ENCODE results near the gene SYN1.
A peak's percentile ranks its signal among the peaks of the same experiment; 100 is the strongest.

The SYN1 gene

DNA sequence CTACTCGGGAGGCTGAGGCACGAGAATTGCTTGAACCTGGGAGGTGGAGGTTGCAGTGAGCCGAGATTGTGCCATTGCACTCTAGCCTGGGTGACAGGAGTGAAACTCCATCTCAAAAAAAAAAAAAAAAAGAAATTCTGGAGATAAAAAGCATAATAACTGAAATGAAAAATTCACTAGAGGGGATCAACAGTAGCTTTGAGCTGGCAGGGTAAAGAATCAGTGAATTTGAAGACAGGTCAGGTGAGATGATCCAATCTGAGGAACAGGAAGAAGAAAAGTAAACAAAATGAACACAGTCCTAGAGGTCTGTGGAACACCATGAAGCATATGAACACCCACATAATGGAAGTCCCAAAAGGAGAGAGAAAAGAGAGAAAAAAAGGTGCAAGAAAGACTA lies 22.4 kb downstream of the SYN1 start:
- DNase-seq (ENCODE audit: low read depth in 2 of 2), result no peak

DNA sequence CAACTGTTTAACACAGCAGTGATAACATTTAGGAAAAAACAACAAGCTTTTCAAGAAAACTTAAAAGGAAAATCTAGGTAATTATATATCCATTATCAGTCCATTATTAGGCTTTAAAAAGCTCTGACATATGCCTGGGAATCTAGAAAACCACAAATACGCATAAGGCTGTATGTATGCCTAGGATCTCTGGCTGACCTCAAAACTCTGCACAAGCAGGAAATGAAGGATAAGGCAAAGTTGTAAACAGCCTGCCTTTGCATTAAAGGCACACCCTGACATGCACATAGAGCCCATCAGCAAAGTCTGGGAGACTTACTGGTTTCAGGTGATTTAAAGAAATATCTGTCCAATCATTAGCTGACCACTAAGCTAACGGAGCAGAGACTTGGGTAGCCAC lies 23.4 kb downstream of the SYN1 start:
- DNase-seq (ENCODE audit: low read depth in 2 of 2), result no peak

DNA sequence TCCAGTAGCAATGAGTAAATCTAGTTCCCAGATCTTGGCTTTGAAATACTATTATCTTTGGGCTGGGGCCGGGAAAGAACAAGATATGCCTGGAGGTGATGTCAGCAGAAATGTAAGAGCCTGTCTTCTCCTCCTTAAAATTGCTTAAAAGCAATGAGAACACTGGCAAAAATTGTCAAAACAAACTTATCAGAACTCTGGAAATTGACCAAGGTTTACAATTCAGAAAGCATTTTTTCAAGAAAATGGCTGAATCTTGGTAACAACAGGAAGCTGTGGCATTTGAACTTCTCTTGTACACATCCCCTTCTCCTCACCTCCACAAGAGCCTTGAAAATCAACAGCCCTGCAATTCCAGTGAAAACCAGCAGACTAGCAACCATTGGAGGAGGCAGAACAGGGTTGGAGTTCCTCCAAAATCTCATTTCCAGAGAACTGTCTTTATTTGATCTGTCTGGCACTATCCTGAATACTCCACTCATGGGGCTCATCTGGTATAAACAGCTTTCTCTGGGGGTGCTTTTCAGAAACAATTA lies 23.9 kb downstream of the SYN1 start:
- no peak for DNase-seq (ENCODE audit: low read depth in 2 of 2)

DNA sequence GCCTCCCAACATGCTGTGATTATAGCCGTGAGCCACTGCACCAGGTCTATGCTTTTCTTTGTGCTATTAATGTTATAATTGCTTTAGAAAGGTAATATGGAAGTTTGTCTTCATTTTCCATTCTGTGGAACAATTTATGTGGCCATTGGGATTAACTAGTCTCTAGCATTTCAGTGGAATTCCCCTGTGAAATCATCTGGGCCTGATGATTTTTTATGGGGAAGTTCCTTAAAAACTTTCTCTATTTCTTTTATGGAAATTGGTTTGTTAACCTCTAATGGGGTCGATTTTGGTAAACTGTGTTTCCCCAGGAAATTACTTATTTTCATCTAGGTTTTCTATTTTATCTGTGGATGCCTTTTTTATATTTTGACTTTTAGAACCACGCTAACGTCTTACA lies 26.1 kb downstream of the SYN1 start:
- DNase-seq (ENCODE audit: low read depth in 2 of 2), result no peak

DNA sequence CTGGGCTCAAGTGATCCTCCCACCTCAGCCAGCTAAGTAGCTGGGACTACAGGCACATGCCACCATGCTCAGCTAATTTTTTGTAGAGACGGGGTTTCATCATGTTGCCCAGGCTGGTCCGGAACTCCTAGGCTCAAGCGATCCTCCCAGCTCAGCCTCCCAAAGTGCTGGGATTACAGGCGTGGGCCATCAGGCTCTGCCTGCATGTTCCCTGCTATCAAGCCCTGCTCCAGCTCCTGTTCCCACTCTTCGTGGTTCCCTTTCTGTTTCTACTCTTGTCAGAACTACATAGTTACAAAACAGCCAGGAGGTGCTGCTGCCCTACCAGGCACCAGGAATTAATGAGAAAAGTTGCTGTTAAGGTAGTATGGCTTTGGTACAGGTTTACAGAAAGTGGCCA lies 28.7 kb downstream of the SYN1 start:
- DNase-seq (ENCODE audit: low read depth in 2 of 2), result no peak

DNA sequence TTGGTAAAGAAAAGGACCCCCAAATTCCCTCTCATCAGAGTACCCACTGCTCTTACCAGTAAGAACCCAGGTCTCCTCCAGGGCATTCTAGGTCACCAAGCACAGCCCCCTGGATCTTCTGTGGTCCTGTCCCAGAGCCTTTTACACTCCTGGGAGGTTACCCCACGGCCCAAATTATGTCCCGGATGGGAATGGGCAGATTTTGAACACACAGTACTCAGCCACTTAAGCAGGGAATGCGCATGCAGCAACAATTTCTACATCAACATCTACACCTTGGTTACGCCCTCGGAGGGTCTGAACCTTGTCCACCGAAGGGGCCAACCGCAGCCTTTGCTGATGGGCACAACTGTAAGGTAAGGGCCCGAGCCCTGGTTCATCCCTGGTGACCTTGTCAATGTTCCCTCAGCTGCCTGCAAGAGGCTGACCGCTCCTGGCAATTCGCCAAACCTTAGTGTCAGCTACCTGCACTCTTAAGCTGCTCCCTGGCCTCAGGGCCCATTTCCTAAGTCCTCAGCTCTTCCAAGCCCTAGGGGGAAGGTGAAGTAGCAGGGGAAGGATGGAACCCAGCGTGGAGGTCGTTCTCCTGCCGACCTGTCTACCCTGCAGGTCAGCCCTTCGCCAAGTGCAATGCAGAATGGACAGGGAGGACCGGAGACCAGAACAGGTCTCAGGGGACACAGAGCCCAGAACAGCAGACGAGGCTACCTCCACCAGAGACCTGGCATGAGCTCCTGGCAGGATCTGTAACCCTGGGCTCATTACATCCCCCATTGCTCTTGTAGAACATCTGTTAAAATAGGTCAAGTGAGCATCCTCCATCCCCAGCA lies 31.5 kb downstream of the SYN1 start:
- DNase-seq (ENCODE audit: low read depth in 2 of 2), result no peak

DNA sequence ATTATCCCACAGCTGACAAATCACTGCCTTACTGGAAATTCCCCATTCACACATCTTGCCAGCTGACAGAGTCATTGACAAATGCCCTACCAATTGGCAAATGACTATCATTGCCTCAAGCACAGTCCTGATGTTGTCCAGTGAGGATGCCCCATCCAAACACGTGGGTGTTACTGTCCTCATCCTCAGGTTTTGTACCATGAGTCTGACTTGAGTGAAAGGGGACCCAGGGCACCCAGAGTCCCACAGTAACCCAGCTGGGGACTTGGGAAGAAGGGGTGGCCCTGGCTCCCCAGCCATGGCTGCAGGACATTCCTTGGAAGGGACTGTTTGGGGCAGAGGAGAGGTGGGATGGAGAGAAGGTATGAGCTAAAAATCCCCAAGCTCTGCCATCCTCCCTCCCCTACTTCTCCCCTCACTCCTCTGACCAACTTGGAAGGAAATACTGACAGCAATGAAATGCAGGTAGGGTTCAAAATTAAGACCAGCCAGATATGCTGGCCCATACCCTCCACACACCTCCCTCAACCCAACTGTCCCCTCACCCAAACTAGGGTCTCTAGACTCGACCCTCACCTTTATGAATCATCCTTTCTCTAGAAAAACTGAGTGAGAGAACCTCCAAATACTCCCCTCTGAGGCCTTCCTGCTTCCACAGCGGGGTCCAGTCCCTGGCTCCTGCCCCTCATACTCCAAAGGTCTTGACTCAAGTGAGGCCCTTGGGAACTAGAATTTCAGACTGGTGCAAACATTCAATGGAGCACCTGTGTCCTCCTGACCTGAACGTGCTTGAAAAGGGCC lies 32.4 kb downstream of the SYN1 start:
- DNase-seq (ENCODE audit: low read depth in 2 of 2), result no peak

DNA sequence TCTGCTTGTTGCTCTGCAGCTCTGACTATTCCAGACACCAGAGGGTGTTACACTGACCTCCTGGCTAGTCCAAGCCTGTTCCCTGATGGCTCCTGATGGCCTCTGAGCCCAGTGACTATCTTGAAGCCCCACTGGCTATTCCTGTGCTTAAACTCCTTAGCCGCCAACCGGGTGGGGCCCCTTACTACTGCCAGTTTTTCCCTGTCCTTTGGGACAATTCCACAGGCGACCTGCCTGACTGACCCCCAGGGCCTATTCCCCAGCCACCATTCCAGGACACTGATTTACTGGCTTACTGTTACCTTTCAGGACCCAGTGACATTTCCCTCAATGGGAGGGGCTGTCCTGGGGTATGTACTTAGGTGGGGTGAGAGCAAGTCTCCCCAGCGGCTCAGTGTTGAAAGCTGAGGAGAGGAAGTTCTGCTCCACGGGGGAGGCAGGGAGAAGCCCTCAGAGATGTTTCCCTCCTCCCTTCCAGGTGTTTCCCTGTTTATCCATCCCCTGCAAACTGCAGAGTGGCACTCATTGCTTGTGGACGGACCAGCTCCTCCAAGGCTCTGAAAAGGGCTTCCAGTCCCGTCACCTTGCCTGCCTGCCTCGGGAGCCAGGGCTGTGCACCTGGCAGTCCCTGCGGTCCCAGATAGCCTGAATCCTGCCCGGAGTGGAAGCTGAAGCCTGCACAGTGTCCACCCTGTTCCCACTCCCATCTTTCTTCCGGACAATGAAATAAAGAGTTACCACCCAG lies 33.4 kb downstream of the SYN1 start:
- DNase-seq (ENCODE audit: low read depth in 2 of 2), result no peak

DNA sequence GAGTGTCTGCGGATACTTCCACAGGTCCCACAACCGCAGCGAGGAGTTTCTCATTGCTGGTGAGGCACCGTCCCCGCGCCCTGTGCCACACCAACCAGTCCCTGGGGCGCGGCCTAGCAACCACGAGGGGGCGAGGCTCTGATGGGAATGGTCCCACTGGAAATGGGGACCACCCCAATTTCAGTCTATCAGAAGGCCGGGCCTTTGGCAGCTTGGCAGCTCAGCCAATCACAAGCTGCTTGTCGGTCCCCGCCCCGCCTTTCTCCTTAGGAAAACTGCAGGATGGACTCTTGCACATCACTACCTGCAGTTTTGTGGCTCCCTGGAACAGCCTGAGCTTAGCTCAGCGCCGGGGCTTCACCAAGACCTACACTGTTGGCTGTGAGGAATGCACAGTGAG lies 34.4 kb downstream of the SYN1 start:
- no peak for DNase-seq (ENCODE audit: low read depth in 2 of 2)

DNA sequence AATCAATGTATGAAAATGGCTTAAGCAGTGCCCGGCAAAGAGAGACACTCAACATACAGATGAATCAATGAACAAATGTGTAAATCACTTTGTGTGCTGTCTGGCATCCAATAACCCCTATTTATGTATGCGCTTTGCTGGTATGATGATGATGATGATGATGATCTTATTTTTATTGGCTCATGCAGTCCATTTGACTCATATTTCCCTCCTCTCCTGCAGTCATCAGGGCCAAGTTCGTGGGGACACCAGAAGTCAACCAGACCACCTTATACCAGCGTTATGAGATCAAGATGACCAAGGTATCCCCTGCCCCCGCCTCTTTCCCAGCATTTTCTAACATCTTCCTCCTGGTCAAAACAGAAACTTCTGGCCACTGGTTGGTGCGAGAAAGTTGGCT lies 34.9 kb downstream of the SYN1 start:
- no peak for DNase-seq (ENCODE audit: low read depth in 2 of 2)

DNA sequence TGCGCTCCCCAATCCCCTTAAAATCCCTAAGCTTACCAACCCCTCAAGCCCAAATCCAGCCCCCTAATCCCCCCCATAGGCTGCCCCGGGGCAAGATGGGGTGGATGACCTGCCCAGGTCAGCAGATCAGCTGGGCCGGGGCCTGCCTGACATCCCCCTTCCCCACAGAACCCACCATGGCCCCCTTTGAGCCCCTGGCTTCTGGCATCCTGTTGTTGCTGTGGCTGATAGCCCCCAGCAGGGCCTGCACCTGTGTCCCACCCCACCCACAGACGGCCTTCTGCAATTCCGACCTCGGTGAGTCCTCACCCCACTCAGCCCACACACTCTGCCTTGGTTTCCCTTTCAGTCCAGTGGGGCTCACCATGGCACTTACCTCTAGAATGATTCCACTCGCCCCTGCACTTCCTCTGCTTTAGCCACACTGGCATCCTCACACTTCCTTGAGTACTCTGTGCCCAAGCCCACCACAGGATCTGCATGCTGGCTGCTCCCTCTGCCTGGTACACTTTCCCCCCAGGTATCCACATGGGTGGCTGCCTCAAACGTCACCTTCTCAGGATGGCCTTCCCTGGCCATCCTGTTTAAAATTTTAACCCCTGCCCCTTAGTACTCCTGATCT lies 36.3 kb downstream of the SYN1 start:
- no peak for DNase-seq (ENCODE audit: low read depth in 2 of 2)

DNA sequence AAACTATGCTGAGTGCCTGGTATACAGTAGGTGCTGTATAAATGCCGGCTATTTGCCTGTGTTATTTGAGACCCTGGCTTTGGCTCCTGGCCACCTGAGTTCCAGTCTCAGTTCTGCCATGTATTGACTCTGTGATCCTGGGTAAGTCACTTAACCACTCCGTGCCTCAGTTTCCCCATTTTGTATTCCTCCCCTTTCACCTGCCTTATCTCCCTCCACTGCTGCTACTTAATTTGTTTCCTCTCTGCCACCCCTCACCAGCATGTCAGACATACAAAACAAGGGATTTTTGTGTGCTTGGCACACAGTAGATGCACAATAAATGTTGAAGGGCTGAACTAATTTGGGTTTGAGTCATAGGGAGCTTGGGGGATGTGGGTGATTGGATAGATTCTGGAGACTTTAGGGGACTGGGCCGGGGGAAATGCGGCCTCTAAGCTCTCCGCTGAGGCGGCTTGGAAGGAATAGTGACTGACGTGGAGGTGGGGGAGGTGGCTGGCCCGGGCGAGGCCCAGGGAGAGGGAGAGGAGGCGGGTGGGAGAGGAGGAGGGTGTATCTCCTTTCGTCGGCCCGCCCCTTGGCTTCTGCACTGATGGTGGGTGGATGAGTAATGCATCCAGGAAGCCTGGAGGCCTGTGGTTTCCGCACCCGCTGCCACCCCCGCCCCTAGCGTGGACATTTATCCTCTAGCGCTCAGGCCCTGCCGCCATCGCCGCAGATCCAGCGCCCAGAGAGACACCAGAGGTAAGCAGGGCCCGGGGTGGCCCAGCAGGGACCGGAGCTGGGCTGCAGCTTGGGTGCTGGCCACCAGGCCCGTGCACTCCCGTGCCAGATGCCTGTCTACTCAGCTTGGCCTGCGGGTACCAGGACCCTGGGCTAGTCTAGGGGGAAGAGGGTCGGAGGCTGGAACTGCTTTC lies 37.7 kb downstream of the SYN1 start, which contains the start of gene TIMP1:
TIMP1 (plus strand) TSS at position 706 of the 917 bp plus-strand sequence. CDS start 980 bp downstream, outside the sequence.
- DNase-seq (ENCODE audit: low read depth in 2 of 2), result peak; percentile 65 to 74

DNA sequence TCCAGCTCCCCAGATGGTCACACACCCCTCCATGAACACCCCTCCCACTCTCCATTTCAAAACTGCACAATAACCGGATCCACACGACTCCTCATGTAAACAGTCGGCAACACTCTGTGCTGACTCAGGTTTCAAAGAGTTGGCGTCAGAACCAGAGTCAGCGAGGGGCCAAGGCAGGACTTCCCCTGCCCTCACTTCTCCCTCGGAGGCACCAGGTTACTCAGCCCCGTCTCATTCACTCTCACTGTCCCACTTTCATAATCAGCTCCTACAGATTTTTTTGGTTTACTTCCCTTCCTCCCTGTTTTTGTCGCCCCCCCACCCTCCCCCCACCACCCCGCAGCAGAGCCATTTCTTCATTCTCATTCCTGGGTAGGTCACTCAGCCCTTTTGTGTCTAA lies 40.1 kb downstream of the SYN1 start:
- no peak for DNase-seq (ENCODE audit: low read depth in 2 of 2)

DNA sequence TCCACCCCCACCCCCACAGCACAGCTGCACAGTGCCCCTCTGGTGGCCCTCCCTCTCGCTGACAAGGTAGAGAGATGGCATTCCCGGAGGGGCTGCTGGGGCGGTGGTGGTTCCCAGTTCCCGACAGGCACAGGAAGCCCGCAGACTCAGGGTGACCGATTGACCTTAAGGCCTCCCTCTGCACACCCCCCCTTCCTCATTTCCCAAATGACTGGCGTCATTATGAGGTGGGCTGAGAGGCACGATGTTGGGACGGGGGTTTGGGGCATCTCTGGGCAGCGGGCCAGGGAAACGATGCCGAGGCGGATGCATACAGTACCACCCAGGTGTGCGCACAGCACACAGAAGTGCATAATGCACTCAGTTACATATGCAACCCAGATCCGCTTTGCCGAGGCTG lies 41.0 kb downstream of the SYN1 start:
- no peak for DNase-seq (ENCODE audit: low read depth in 2 of 2)

DNA sequence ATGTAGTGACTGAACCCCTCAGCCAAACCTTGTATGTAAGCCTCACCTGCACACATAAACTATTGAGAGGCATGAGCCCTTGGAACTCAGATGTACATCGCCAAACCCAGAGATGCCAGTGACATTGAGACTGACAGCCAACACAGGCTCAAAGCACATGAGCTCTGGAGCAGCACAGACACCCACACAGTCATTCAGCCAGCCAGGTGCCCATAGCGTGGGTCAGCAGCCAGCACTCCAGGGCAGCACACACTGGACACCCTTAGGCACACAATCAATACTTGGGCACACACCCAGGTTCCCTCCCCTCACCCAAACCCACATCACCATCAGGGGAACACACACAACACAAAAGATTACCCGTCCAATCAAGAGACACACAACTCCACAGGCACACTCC lies 41.8 kb downstream of the SYN1 start:
- DNase-seq (ENCODE audit: low read depth in 2 of 2), result no peak

DNA sequence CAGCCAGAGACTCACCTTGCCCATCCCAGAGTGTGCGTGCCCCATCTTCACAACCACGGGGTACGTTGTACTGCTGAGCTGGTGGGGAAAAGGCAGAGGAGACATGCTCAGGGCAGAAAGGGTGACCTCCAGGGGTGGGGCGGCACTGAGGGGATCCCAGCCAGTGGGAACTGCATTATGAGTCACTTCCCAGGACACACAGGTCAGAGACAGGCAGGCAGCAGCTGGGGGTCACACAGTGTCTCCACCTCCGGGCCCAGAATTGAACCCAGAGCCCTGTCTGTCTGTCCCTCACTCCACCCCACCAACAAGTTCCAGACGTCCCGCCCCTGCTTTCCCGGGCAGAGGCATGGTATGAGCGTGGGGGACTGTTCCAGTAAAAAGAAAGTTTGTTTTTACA lies 42.2 kb downstream of the SYN1 start:
- no peak for DNase-seq (ENCODE audit: low read depth in 2 of 2)

DNA sequence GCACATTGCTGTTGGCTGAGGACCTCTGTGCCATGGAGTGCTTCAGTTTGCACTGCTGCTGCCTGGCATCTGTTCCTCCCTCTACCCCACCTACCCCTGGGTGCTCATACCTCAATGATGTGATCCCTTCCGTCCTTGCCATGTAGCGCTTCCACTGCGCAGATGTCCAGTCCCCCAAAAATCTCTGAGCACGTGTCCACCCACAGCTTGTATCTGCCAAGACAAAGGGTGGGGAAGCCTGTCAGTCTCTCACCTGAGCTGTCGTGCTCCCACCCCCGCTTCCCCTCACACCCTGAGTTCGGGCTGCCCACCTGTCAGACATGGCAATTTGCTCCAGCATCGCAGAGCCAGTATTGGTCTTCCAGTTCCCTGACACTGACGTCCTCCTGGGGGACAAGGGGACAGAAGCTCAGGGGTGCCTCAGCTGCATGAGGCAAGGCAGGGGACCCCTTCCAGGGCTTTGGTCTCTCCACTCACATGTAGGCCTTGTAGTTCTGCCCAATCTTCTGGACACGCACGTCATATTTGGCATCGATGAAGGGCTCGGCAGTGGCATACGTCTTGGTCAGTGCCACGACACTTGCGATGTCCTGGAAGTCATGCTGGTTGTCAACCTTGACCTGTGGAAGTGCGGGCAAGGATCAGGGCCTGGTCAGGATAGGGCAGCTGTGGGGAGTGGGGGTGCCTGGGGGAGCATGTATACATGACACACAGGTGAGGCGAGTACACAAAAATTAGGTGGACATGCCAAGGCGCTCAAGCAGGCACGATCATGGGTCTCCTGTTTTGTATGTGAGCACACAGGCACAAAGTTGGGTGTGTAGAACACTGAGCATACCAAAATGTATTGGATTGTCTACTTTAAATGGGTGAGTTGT lies 43.4 kb downstream of the SYN1 start:
- no peak for DNase-seq (ENCODE audit: low read depth in 2 of 2)

DNA sequence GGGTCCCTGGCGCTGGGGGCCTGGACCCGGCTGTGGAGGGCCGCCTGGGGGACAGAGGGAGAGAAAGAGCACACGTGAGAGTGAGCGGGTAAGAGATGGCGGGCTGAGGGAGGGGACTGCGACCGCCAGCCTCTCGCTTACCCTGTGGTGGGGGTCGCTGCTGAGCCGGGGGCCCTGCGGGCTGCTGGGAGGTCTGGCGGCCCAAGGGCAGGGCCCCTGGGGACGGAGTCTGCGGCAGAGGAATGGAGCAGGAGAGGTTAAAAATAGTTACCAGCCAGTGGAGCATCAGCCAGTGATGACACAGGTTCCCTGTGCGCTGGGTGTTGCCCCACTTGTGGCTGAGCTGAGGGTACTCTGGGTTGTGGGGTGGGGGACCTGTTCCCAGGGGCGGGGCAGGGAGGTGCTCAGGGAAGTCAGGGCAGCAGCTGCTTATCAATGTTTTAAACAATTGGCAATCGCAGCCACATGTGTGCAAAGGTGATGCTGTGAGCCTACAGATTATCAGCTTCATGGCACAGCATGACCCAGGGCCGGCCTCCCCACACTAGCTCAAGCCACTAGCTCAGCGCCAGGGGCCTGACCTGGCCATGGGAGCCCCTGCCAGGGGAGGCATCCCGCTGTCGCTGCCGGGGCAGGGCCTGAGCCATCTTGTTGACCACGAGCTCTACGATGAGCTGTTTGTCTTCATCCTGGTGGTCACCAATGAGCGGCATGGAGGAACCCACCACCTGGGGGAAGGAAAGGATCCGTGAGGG lies 44.9 kb downstream of the SYN1 start:
- DNase-seq (ENCODE audit: low read depth in 2 of 2), result no peak

DNA sequence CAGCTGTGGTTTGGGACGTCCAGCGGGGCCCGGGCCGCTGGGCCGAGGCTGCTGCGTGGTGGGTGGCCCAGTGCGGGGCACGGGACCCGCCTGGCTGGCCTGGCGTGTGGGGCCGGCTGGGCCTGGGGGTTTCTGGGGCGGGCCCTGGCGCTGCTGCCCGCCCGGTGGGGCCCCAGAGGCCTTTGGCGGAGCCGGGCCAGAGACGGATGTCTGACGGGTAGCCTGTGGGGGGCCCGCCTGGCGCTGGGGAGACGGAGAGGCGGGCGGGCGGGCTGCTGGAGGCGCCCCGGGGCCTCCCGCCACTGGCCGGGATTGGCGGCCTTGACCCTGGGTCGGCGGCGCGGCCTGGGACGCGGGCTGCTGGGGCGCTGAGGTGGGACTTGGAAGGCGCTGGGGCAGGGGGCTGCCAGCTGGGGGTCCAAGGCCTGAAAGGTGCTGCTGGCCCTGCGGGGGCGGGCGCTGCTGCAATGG lies 45.5 kb downstream of the SYN1 start:
- DNase-seq (ENCODE audit: low read depth in 2 of 2), result no peak
